ENCODE results near the gene AGER.

The AGER gene

GRCh38 chr6:32195902-32196681, 12.0 kb upstream of the AGER start (continued):
- TF ChIP-seq ZBTB49 (tag by site-specific recombination; IDR thresholded peaks at IDR 0.05; ENCODE audit: low read depth): no peak
- no peak for TF ChIP-seq ZNF660 (tag by site-specific recombination; IDR thresholded peaks at IDR 0.05)
- peak; percentile 87 for TF ChIP-seq ZBTB21 (tag by site-specific recombination; IDR thresholded peaks at IDR 0.05)
- TF ChIP-seq ZNF24 (tag by site-specific recombination; IDR thresholded peaks at IDR 0.05): no peak; the same call in none of the 2 replicates
- TF ChIP-seq KLF16 (tag by site-specific recombination; IDR thresholded peaks at IDR 0.05): no peak; the same call in 1 of the 2 replicates
- TF ChIP-seq HOXC10 (CRISPR knock-in tag; IDR thresholded peaks at IDR 0.05): peak; percentile 64; the same call in 1 of the 2 replicates
- TF ChIP-seq YY1 (tag by site-specific recombination; IDR thresholded peaks at IDR 0.05): peak; percentile 46; the same call in 1 of the 2 replicates
- peak; percentile 94 for TF ChIP-seq GLIS2 (tag by site-specific recombination; IDR thresholded peaks at IDR 0.05)
- 0 out of 2 replicates have a peak, but pooled peaks have one; percentile 4 for TF ChIP-seq GFI1B (tag by site-specific recombination; IDR thresholded peaks at IDR 0.05)
- TF ChIP-seq ZSCAN5A (tag by site-specific recombination; IDR thresholded peaks at IDR 0.05): peak; percentile 79; the same call in 1 of the 2 replicates
- peak; percentile 99 for TF ChIP-seq GLIS1 (tag by site-specific recombination; IDR thresholded peaks at IDR 0.05)
- TF ChIP-seq ZNF548 (tag by site-specific recombination; IDR thresholded peaks at IDR 0.05): no peak
- peak; percentile 91 for TF ChIP-seq ZNF501 (tag by site-specific recombination; IDR thresholded peaks at IDR 0.05)
- no peak for TF ChIP-seq ZNF140 (tag by site-specific recombination; IDR thresholded peaks at IDR 0.05)
- TF ChIP-seq GLI4 (tag by site-specific recombination; IDR thresholded peaks at IDR 0.05): 0 out of 2 replicates have a peak, but pooled peaks have one; percentile 44
- 0 out of 2 replicates have a peak, but pooled peaks have one; percentile 5 for TF ChIP-seq CTCF (tag by site-specific recombination; IDR thresholded peaks at IDR 0.05)
- TF ChIP-seq ZNF223 (tag by site-specific recombination; IDR thresholded peaks at IDR 0.05): 0 out of 2 replicates have a peak, but pooled peaks have one; percentile 39
- TF ChIP-seq ZFP41 (tag by site-specific recombination; IDR thresholded peaks at IDR 0.05; ENCODE audit: borderline replicate concordance): no peak
- TF ChIP-seq KLF10 (tag by site-specific recombination; IDR thresholded peaks at IDR 0.05): no peak; the same call in 1 of the 2 replicates
- TF ChIP-seq ZNF830 (tag by site-specific recombination; IDR thresholded peaks at IDR 0.05; ENCODE audit: low read depth): no peak
- no peak for TF ChIP-seq ZNF16 (tag by site-specific recombination; IDR thresholded peaks at IDR 0.05; ENCODE audit: low read depth)
- TF ChIP-seq OSR2 (tag by site-specific recombination; IDR thresholded peaks at IDR 0.05): peak; percentile 90
- peak; percentile 82; the same call in 1 of the 2 replicates for TF ChIP-seq ZNF394 (tag by site-specific recombination; IDR thresholded peaks at IDR 0.05; ENCODE audit: borderline replicate concordance)
- TF ChIP-seq BCL11A (tag by site-specific recombination; IDR thresholded peaks at IDR 0.05; ENCODE audit: low read depth): peak; percentile 77
- TF ChIP-seq ZNF580 (tag by site-specific recombination; IDR thresholded peaks at IDR 0.05): peak; percentile 70; the same call in 1 of the 2 replicates
- no peak for TF ChIP-seq ZBTB44 (tag by site-specific recombination; IDR thresholded peaks at IDR 0.05)
- TF ChIP-seq ZNF23 (tag by site-specific recombination; IDR thresholded peaks at IDR 0.05; ENCODE audit: borderline replicate concordance): no peak
- TF ChIP-seq HOXA7 (CRISPR knock-in tag; IDR thresholded peaks at IDR 0.05; ENCODE audit: borderline replicate concordance): no peak
- TF ChIP-seq ZSCAN23 (tag by site-specific recombination; IDR thresholded peaks at IDR 0.05): 0 out of 2 replicates have a peak, but pooled peaks have one; percentile 42
- TF ChIP-seq ZNF843 (tag by site-specific recombination; IDR thresholded peaks at IDR 0.05): peak; percentile 63; the same call in 1 of the 2 replicates
- TF ChIP-seq OVOL3 (tag by site-specific recombination; IDR thresholded peaks at IDR 0.05): peak; percentile 49; the same call in 1 of the 2 replicates
- no peak for TF ChIP-seq ZNF473 (tag by site-specific recombination; IDR thresholded peaks at IDR 0.05)
